Small intestine (tissue), 7 donors: Measurements from ENCODE around the gene HMGCLL1. TPM values are rescaled to one million over a fixed set of nuclear protein-coding genes. Genes with fewer than 3 reads are reported as not detected.

Source experiments
- DNase-seq, 2 donors: peaks; one replicate each; pipeline versions ENCODE4 v3.0.0 to v3.0.0-alpha.2; 2013
- FAIRE-seq: peaks from 2 replicates; lab custom pipeline; 2012; peaks lifted over from hg19 to GRCh38; lab: Jason Lieb, UNC
- H3K27ac ChIP-seq, 3 donors: one replicate each; pipeline ENCODE4 v1.5.1; 2013; ENCODE audit warnings: low read length in 2 of 3, mild to moderate bottlenecking in 2 of 3, control low read depth in 1 of 3, inconsistent platforms in 1 of 3, low read depth in 1 of 3, moderate library complexity in 1 of 3
- H3K27me3 ChIP-seq, 3 donors: one replicate each; pipeline ENCODE4 v1.6.1; 2013; ENCODE audit warnings: low read length in 3 of 3, inconsistent platforms in 1 of 3; ENCODE audit not compliant: control insufficient read depth in 3 of 3, insufficient read depth in 3 of 3
- H3K36me3 ChIP-seq, 3 donors: one replicate each; pipeline ENCODE4 v1.6.1; 2013; ENCODE audit warnings: low read length in 3 of 3, inconsistent platforms in 1 of 3, low read depth in 1 of 3, mild to moderate bottlenecking in 1 of 3, moderate library complexity in 1 of 3; ENCODE audit not compliant: control insufficient read depth in 3 of 3, insufficient read depth in 2 of 3
- H3K4me1 ChIP-seq, 3 donors: one replicate each; pipeline ENCODE4 v1.6.1; 2013; ENCODE audit warnings: low read length in 2 of 3, inconsistent platforms in 1 of 3, low read depth in 1 of 3, mild to moderate bottlenecking in 1 of 3, moderate library complexity in 1 of 3; ENCODE audit not compliant: control insufficient read depth in 3 of 3, insufficient read depth in 2 of 3
- H3K4me3 ChIP-seq, 3 donors: one replicate each; pipeline ENCODE4 v1.5.1; 2013; ENCODE audit warnings: low read length in 3 of 3, control low read depth in 1 of 3, inconsistent platforms in 1 of 3, low read depth in 1 of 3, mild to moderate bottlenecking in 1 of 3, moderate library complexity in 1 of 3
- H3K9me3 ChIP-seq, 2 donors: one replicate each; pipeline ENCODE4 v1.6.1; 2013; ENCODE audit warnings: low read depth in 1 of 2, low read length in 1 of 2; ENCODE audit not compliant: control insufficient read depth in 2 of 2, insufficient read depth in 1 of 2
- WGBS, 3 donors: extraction: QIAGEN DNeasy Blood & Tissue Kit; methylation state at CpG; one replicate each; pipeline ENCODE4 v1.1.7; 2013; 5-methylcytosine and 5-hydroxymethylcytosine counted together
- polyA plus RNA-seq, 4 donors: library from polyadenylated mRNA; stranded (reverse) in 3 of 4; unstranded in 1 of 4; fragments of 200-250 nt in 3 of 4; fragments of 120-200 nt in 1 of 4; gene quantifications; one replicate each; pipeline versions ENCODE4 v1.2.1 to v1.2.3, GENCODE V29; 2013
- donor health status: healthy with polysubstance abuse.
- donor health status: control.
- donor health status: control.
- donor health status: Bipolar disorder and iron deficiency.
- donor health status: healthy.

The HMGCLL1 gene
- polyA plus RNA-seq, 4 donors = 0.75 to 1.2 (median 0.81) TPM; not detected in 1

GRCh38 chr6:55576811-55577210 lies 2.2 kb downstream of the HMGCLL1 start:
- no peak overlapping the region for H3K4me3 ChIP-seq
- DNase-seq = no peak
- no peaks in the 10 kb centered on the region for H3K9me3 ChIP-seq
- no peaks in the 10 kb centered on the region for H3K4me1 ChIP-seq
- 65 to 68% (median 67%) methylated on average over 3 of the region's 3 CpGs for WGBS, 3 donors
- peaks cover 0 to 14% (median 0%) of the 10 kb centered on the region in 3 donors for H3K27me3 ChIP-seq
- no peak overlapping the region for H3K27ac ChIP-seq
- no peak for FAIRE-seq
- no peaks in the 10 kb centered on the region for H3K36me3 ChIP-seq

DNA sequence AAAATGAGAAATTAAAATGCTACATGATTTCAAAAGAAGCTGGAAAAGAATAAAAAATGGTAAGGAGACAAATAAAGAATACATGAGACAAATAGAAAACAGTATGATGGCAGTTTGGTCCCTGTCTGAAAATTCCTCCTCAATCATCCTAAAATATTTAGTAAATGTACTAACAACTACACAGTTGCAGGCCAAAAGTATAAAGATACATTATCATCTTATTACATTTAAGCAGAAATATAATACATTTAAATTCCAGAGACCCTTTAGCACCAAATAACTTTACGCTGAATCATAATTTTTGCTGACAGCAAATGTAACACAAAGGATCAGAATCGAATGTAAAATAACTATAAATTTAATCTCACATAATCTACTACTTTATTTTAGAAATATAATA lies 4.4 kb downstream of the HMGCLL1 start:
- H3K27me3 ChIP-seq = peaks cover 0 to 11% (median 0%) of the 10 kb centered on the region in 3 donors

DNA sequence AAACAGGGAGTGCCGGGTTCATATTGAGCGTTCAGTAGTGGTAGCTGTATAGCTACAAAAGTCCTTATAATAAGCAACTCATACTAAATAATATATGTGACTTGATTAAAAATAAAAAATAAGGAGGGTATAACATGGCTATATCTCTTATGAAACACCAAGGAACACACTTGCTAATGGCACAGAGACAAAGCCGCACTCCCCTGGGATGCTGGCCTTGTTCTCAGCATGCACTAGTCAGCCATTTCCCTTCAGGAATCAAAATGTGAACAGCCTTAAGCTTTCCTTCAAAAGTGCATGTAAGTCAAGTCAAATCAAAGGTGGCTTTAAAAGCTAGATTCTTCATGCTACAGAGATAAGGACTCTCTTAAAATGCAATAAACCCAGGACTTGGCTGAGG lies 9.4 kb downstream of the HMGCLL1 start:
- Histone ChIP-seq H3K4me1 (no peaks in the 10 kb centered on the region), H3K27ac (no peak overlapping the region), H3K9me3 (no peaks in the 10 kb centered on the region), H3K36me3 (no peaks in the 10 kb centered on the region), H3K27me3 (no peaks in the 10 kb centered on the region), H3K4me3 (no peak overlapping the region)
- no peak for FAIRE-seq
- 88 to 96% (median 96%) methylated on average over 3 of the region's 3 CpGs for WGBS, 3 donors
- no peak for DNase-seq

More for the DNA sequence above, 4.4 kb downstream of the HMGCLL1 start:
- 80% methylated on average over 2 of the region's 2 CpGs for WGBS, 3 donors
- Histone ChIP-seq H3K4me3 (no peak overlapping the region), H3K36me3 (no peaks in the 10 kb centered on the region), H3K9me3 (no peaks in the 10 kb centered on the region), H3K27ac (no peak overlapping the region), H3K4me1 (no peaks in the 10 kb centered on the region)
- FAIRE-seq (no peak), DNase-seq (no peak)

DNA sequence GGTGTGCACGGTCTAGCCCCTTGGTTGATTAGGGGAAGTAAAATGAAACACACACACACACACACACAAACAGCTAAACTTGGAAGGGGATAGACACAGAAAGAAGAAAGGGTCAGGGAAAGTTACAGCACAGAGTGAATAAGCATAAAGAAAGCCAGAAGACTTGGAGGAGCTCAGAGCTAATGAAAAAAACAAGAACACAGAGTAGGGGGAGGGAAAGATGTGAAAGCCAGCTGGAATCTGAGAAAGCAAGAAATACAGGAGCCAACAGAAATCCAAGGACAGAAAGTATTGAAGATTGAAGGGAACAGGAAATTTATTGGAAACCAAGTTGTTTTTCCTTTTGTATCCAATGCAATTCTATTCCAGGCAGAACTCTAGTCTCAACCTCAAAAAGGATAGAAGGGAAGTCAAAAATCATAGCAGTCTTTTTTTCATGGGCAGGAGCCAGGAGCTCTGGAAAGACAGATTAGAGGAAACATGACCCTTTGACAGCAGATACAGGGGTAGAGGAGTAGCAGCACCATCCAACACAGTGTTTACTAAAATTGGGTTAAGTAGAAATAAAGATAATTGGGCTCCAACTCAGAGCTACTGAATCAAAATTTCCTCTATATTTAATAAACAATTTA lies 10.1 kb downstream of the HMGCLL1 start:
- Histone ChIP-seq H3K27me3 (no peaks in the 10 kb centered on the region), H3K9me3 (no peaks in the 10 kb centered on the region), H3K4me1 (no peaks in the 10 kb centered on the region), H3K4me3 (no peak overlapping the region), H3K36me3 (no peaks in the 10 kb centered on the region), H3K27ac (no peak overlapping the region)
- WGBS, 3 donors = 47 to 73% (median 64%) methylated on average over 1 of the region's 1 CpG
- peak in 1 of 2 donors; percentile 5 for DNase-seq
- no peak for FAIRE-seq

- WGBS, 3 donors = 49 to 65% (median 63%) methylated on average over 4 of the region's 4 CpGs
- DNase-seq = no peak
- FAIRE-seq = no peak
Measured at GRCh38 chr6:55567558-55567957, 11.4 kb downstream of the HMGCLL1 start.

GRCh38 chr6:55566036-55566710 lies 12.8 kb downstream of the HMGCLL1 start:
- Histone ChIP-seq H3K4me1 (no peaks in the 10 kb centered on the region), H3K4me3 (no peak overlapping the region), H3K9me3 (no peaks in the 10 kb centered on the region), H3K36me3 (no peaks in the 10 kb centered on the region), H3K27me3 (no peaks in the 10 kb centered on the region), H3K27ac (no peak overlapping the region)
- DNase-seq (no peak), FAIRE-seq (no peak)
- 78 to 84% (median 79%) methylated on average over 4 of the region's 4 CpGs for WGBS, 3 donors

More at GRCh38 chr6:55567558-55567957, 11.4 kb downstream of the HMGCLL1 start:
- no peaks in the 10 kb centered on the region for H3K36me3 ChIP-seq
- H3K4me1 ChIP-seq = no peaks in the 10 kb centered on the region
- no peak overlapping the region for H3K4me3 ChIP-seq
- H3K9me3 ChIP-seq = no peaks in the 10 kb centered on the region
- no peak overlapping the region for H3K27ac ChIP-seq
- H3K27me3 ChIP-seq = no peaks in the 10 kb centered on the region

DNA sequence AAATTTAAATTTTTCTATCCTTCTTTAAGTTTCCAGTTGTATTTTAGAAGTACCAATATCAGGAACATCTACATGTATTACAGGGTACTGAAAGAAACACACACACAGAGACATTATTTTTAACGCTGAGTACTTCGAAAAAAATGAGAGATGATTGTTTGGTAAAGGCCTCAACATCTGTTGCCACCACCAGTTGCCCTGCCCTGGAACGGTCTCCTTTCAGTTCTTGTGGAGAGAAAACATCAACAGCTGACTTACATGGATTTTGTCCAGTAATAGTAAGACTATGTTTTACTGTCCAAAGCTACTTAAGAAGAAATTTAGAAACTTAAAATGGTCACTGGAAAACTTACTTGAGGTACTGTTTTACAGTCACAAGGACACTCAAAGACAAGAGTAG lies 16.7 kb downstream of the HMGCLL1 start:
- FAIRE-seq = no peak
- WGBS, 3 donors = 73 to 79% (median 78%) methylated on average over 3 of the region's 3 CpGs

DNA sequence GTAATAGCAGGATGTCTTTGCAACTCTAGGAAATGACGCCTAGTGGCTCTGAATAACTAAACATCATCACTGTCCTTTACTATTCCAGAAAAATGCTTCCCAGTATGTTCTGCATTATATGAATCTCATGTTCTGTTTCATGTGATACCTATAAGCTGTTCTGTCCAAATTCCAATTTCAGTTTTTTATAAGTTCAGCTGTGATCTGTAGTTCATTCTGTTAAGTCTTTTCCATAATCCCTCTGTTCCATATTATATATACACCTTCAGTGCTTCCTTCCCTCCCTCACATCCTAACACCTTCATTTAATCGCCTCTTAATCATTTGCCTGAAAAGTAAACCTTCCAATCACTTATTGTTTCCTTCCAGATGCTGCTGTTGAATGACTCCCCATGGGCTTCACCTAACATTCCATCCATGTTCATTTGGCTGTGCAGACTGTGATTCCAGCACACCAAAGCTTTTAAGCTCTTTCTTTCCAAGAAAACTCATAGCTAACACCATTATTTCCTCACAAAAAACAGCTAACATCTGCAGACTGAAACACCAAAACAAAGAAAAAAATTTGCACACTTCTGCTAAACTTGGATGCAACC lies 18.6 kb downstream of the HMGCLL1 start:
- no peak overlapping the region for H3K4me3 ChIP-seq
- no peak overlapping the region for H3K27ac ChIP-seq
- H3K9me3 ChIP-seq = no peaks in the 10 kb centered on the region
- no peaks in the 10 kb centered on the region for H3K27me3 ChIP-seq
- 70 to 80% (median 74%) methylated on average over 2 of the region's 2 CpGs for WGBS, 3 donors
- FAIRE-seq (no peak), DNase-seq (no peak)
- no peaks in the 10 kb centered on the region for H3K4me1 ChIP-seq
- H3K36me3 ChIP-seq = no peaks in the 10 kb centered on the region

More for the DNA sequence above, 16.7 kb downstream of the HMGCLL1 start:
- no peaks in the 10 kb centered on the region for H3K36me3 ChIP-seq
- no peak overlapping the region for H3K4me3 ChIP-seq
- no peak for DNase-seq
- no peaks in the 10 kb centered on the region for H3K9me3 ChIP-seq
- H3K27me3 ChIP-seq = no peaks in the 10 kb centered on the region
- no peak overlapping the region for H3K27ac ChIP-seq
- H3K4me1 ChIP-seq = no peaks in the 10 kb centered on the region
